ENCODE measurements around the gene KDM4B. TPM values are rescaled to one million over a fixed set of nuclear protein-coding genes. Genes with fewer than 3 reads are reported as not detected.
"Not testable (repeated sequence)": the region's sequence is repeated elsewhere in the genome, so short reads cannot be mapped to it uniquely, and the experiment has no call there.

Gene KDM4B
- total RNA-seq (2014; rRNA removed; shearing (Covaris generic); ENCODE audit: low replicate concordance) = 21.0 and 29.2 TPM in 2 replicates

DNA sequence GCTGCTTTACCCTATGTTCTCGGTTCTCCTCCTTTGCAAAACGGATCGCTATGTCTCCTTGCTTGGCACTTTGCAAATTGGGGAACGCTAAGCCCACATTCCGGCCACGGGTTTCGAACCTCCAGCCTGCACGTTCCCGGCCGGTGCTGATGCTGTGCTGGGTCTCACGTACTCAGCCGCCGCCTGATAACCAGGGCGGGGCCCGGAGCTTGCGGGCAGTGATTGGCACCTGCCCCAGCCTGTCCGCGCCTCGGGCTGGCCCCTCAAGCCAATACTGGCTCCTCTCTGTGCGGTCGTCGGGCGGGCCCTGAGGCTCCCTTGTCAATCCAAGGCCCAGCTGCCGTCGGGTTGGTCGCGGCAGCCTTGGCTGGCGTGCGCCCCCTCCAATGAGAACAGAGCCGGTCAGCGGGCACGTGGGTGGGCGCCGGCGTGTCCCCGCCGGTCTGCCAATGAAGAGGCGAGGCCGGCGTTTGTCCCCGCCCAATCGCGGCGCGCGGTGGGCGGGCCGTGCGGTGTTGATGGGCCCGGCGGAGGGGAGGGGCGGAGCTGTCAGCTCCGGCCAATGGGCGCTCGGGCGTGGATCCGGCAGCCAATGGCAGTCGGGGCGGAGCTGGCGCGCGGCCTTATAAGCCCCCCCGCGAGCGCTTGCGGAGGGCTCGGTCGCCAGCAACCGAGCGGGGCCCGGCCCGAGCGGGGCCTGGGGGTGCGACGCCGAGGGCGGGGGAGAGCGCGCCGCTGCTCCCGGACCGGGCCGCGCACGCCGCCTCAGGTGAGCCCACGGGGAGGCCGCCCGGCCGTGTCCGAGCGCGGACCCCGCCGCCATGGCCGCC lies at the start of gene KDM4B:
TSS of gene KDM4B (plus strand) at position 652 of the 830 bp plus-strand sequence. CDS start 63,778 bp downstream, outside the sequence.
- in situ Hi-C loops (cut with HindIII; ENCODE audit: low pct_unique_long_range_greater_than_20kb, low sequenced_read_pairs) = no loop called here
- DNase-seq (ENCODE audit: low read depth) = peak; percentile 100

DNA sequence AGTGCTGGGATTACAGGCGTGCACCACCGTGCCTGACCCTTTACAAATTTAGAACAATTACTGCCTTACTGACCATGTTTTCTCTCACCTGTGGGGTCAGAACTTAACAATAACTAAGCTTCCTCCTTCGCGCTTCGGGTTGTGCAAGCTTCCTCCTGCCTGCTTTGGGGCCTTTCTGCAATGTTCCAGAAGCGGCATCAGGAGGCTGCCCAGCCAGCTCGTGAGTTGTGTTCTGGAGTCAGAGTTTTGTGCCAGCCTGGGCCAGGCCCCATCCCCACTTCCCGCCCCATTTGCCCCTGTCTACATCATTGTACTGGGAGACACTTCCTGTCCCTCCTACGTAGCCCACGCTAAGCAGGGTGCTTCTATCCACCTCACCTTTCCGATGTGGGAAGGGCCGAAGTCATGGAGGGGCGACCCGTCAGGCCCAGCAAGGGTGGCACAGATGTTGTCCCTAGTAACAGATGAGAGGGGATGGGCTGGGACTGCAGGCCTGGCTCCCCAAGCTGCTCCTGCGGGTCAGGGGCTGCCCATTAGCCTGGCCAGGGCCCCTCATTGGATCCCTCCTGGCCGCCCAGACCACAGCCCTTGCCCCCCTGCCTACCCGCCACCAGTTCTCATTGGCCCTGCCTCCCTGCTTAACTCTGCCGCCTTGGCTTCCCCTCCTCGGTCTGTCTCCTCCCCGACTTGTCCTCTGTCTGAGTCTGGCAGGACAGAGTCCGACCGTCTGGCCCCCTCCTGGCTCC lies 46.2 kb upstream of the KDM4B start:
- in situ Hi-C loops (cut with HindIII; ENCODE audit: low pct_unique_long_range_greater_than_20kb, low sequenced_read_pairs) = no loop called here
- DNase-seq (ENCODE audit: low read depth) = no peak

DNA sequence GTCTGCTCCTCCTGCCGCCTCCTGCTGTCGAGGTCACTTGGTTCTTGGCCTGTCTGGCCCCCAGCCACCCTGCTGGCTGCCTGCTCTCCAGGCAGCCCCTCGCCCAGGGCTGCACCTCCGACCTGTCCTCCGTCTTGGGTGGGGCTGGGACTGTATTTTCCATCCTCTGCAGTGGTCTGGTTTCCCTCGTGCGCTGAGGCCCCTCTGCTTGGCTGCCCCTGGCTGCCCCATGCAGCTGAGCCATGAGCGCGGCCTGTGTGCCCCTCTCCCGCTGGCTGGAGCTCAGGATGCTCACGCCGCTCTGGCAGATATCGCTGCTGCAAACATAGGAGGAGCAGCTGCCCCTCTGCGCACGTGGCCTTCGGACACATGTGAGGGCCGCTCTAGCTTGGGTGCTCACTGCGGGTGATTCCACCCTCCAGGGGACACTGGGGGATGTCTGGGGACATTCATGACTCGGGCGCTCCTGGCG lies 45.6 kb upstream of the KDM4B start:
- in situ Hi-C loops (cut with HindIII; ENCODE audit: low pct_unique_long_range_greater_than_20kb, low sequenced_read_pairs) = no loop called here
- DNase-seq (ENCODE audit: low read depth) = no peak

GRCh38 chr19:4929186-4929585 lies 39.7 kb upstream of the KDM4B start:
- no peak for DNase-seq (ENCODE audit: low read depth)
- in situ Hi-C loops (cut with HindIII; ENCODE audit: low pct_unique_long_range_greater_than_20kb, low sequenced_read_pairs) = no loop called here

- DNase-seq (ENCODE audit: low read depth) = peak; percentile 84
- in situ Hi-C loops (cut with HindIII; ENCODE audit: low pct_unique_long_range_greater_than_20kb, low sequenced_read_pairs) = no loop called here
These were observed 38.2 kb upstream of the KDM4B start for GRCh38 chr19:4930664-4931063.

DNA sequence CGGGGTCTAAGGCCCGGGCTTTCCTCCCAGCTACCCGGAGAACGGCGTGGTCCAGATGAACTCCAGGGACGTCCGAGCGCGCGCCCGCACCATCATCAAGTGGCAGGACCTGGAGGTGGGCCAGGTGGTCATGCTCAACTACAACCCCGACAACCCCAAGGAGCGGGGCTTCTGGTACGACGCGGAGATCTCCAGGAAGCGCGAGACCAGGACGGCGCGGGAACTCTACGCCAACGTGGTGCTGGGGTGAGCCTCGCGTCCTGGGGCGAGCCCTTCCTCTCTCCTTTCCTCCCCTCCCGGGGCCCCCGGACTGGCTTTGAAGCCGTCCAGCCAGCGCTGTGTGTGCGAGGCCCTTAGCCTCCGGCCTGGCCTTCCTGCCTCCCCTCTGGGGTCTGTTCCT lies 36.2 kb upstream of the KDM4B start:
- in situ Hi-C loops (cut with HindIII; ENCODE audit: low pct_unique_long_range_greater_than_20kb, low sequenced_read_pairs) = no loop called here
- DNase-seq (ENCODE audit: low read depth) = no peak

DNA sequence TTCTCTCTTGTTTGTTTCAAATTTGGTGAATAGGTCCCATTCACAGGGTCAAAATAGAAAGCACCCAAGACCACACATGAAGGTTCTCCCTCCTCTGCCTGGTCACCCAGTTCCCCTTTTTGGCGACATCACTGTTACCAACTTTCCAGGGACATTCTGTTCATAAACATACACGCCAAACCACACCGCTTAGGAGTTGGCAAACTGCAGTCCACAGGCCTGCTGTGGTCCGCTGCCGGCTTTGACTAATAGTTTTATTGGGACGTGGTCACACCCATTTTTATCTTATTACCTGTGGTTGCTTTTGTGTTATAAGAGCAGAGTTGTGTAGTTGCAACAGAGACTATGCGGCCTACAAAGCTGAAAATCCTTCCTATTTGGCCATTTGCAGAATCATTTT lies 35.4 kb upstream of the KDM4B start:
- in situ Hi-C loops (cut with HindIII; ENCODE audit: low pct_unique_long_range_greater_than_20kb, low sequenced_read_pairs) = no loop called here
- no peak for DNase-seq (ENCODE audit: low read depth)

- in situ Hi-C loops (cut with HindIII; ENCODE audit: low pct_unique_long_range_greater_than_20kb, low sequenced_read_pairs) = no loop called here
- no peak for DNase-seq (ENCODE audit: low read depth)
These were observed 33.5 kb upstream of the KDM4B start for GRCh38 chr19:4935444-4935843.

DNA sequence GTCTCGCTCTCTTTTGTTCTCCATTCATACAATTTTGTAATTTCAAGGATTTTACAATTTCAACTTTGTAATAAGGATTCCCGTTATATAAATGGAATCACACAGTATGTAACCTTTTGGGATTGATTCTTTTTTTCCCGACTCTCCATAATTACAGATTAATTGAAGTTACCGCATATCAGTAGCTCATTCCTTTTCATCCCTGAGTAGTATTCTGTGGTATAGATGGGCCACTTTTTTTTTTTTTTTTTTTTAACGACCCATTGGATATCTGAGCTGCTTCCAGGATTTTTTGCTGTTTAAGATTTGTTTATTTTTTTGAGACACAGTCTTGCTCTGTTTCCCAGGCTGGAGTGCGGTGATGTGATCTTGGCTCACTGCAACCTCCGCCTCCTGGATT lies 31.9 kb upstream of the KDM4B start:
- in situ Hi-C loops (cut with HindIII; ENCODE audit: low pct_unique_long_range_greater_than_20kb, low sequenced_read_pairs) = no loop called here
- no peak for DNase-seq (ENCODE audit: low read depth)

GRCh38 chr19:4938461-4938860 lies 30.5 kb upstream of the KDM4B start:
- in situ Hi-C loops (cut with HindIII; ENCODE audit: low pct_unique_long_range_greater_than_20kb, low sequenced_read_pairs); DNase-seq (ENCODE audit: low read depth): not testable (repeated sequence)

DNA sequence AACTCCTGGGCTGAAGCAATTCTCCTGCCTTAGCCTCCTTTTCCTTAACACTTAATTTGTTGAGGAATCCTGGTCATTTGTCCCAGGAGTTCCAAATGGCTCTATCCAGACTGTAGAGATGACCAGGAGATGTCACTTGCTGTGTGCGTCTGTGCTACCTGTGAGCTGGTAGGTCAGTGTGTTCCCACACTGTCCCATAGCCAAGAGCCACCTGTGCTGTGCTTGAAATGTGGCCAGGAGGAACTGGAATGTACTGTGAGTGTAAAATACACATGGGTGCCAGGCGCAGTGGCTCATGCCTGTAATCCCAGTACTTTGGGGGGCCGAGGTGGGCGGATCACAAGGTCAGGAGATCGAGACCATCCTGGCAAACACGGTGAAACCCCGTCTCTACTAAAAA lies 29.4 kb upstream of the KDM4B start:
- in situ Hi-C loops (cut with HindIII; ENCODE audit: low pct_unique_long_range_greater_than_20kb, low sequenced_read_pairs) = no loop called here
- DNase-seq (ENCODE audit: low read depth) = no peak

- DNase-seq (ENCODE audit: low read depth); in situ Hi-C loops (cut with HindIII; ENCODE audit: low pct_unique_long_range_greater_than_20kb, low sequenced_read_pairs): not testable (repeated sequence)
These were observed 27.2 kb upstream of the KDM4B start for GRCh38 chr19:4941638-4942169.

- in situ Hi-C loops (cut with HindIII; ENCODE audit: low pct_unique_long_range_greater_than_20kb, low sequenced_read_pairs); DNase-seq (ENCODE audit: low read depth): not testable (repeated sequence)
These were observed 18.3 kb upstream of the KDM4B start for GRCh38 chr19:4950650-4951049.

- in situ Hi-C loops (cut with HindIII; ENCODE audit: low pct_unique_long_range_greater_than_20kb, low sequenced_read_pairs) = no loop called here
- no peak for DNase-seq (ENCODE audit: low read depth)
These were observed 17.3 kb upstream of the KDM4B start for GRCh38 chr19:4951656-4952055.

DNA sequence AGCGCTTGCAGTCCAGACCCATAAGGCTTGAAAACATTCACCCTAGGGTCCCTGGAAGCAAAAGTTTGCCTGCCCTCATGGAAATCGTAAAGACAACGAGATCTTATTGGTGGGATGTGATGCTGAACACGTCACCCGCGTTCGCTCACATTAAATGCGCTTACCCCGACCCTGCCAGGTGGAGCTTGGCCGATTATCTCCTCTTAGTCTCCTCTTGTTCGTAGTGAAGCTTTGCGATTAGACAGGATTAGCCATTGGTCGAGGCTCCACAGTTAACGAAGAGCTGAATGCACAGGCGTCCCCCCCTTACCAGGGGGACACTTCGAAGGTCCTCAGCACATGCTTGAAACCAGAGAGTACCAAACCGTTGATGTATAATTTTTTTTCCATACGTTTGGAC lies 16.0 kb upstream of the KDM4B start:
- DNase-seq (ENCODE audit: low read depth) = no peak
- in situ Hi-C loops (cut with HindIII; ENCODE audit: low pct_unique_long_range_greater_than_20kb, low sequenced_read_pairs) = no loop called here

- in situ Hi-C loops (cut with HindIII; ENCODE audit: low pct_unique_long_range_greater_than_20kb, low sequenced_read_pairs) = not testable (repeated sequence)
These were observed 14.4 kb upstream of the KDM4B start for GRCh38 chr19:4954320-4955149.

GRCh38 chr19:4955274-4955673 lies 13.6 kb upstream of the KDM4B start:
- no peak for DNase-seq (ENCODE audit: low read depth)
- in situ Hi-C loops (cut with HindIII; ENCODE audit: low pct_unique_long_range_greater_than_20kb, low sequenced_read_pairs) = no loop called here

More at GRCh38 chr19:4954320-4955149, 14.4 kb upstream of the KDM4B start:
- not testable (repeated sequence) for DNase-seq (ENCODE audit: low read depth)

GRCh38 chr19:4957981-4958380 lies 10.9 kb upstream of the KDM4B start:
- peak; percentile 49 for DNase-seq (ENCODE audit: low read depth)
- in situ Hi-C loops (cut with HindIII; ENCODE audit: low pct_unique_long_range_greater_than_20kb, low sequenced_read_pairs) = no loop called here

Measured in Caki2 (cell line).